ENCODE results near the gene PLIN4. TPM values are rescaled to one million over a fixed set of nuclear protein-coding genes. Genes with fewer than 3 reads are reported as not detected.

Gene PLIN4
- total RNA-seq, 1 donor: under 0.01 TPM

- Histone ChIP-seq H2AFZ (ENCODE audit: low read length) (no peak overlapping the region), H3K4me1 (ENCODE audit: insufficient read depth, low read length) (no peaks in the 10 kb centered on the region), H3K27me3 (ENCODE audit: insufficient read depth, low read length) (no peaks in the 10 kb centered on the region), H3K27ac (ENCODE audit: low read depth, low read length) (no peak overlapping the region), H3K9me3 (ENCODE audit: low read depth, low read length) (no peaks in the 10 kb centered on the region), H3K79me2 (ENCODE audit: insufficient read depth, low read length) (no peaks in the 10 kb centered on the region), H4K20me1 (ENCODE audit: insufficient read depth, low read length) (no peaks in the 10 kb centered on the region), H3K4me3 (ENCODE audit: insufficient read depth, low read length) (no peak overlapping the region), H3K4me2 (ENCODE audit: insufficient read depth, low read length) (no peak overlapping the region), H3K36me3 (ENCODE audit: insufficient read depth, low read length) (peaks cover 30% of the 10 kb centered on the region)
- DNase-seq (ENCODE audit: insufficient read length, low spot score, missing footprints): no peak
- TF ChIP-seq, protein P1, sequence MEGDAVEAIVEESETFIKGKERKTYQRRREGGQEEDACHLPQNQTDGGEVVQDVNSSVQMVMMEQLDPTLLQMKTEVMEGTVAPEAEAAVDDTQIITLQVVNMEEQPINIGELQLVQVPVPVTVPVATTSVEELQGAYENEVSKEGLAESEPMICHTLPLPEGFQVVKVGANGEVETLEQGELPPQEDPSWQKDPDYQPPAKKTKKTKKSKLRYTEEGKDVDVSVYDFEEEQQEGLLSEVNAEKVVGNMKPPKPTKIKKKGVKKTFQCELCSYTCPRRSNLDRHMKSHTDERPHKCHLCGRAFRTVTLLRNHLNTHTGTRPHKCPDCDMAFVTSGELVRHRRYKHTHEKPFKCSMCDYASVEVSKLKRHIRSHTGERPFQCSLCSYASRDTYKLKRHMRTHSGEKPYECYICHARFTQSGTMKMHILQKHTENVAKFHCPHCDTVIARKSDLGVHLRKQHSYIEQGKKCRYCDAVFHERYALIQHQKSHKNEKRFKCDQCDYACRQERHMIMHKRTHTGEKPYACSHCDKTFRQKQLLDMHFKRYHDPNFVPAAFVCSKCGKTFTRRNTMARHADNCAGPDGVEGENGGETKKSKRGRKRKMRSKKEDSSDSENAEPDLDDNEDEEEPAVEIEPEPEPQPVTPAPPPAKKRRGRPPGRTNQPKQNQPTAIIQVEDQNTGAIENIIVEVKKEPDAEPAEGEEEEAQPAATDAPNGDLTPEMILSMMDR (IDR thresholded peaks at IDR 0.05; ENCODE audit: extremely low read depth, low read depth, low read length): no peak
Observed at GRCh38 chr19:4498694-4499093, 19.6 kb downstream of the PLIN4 start.

DNA sequence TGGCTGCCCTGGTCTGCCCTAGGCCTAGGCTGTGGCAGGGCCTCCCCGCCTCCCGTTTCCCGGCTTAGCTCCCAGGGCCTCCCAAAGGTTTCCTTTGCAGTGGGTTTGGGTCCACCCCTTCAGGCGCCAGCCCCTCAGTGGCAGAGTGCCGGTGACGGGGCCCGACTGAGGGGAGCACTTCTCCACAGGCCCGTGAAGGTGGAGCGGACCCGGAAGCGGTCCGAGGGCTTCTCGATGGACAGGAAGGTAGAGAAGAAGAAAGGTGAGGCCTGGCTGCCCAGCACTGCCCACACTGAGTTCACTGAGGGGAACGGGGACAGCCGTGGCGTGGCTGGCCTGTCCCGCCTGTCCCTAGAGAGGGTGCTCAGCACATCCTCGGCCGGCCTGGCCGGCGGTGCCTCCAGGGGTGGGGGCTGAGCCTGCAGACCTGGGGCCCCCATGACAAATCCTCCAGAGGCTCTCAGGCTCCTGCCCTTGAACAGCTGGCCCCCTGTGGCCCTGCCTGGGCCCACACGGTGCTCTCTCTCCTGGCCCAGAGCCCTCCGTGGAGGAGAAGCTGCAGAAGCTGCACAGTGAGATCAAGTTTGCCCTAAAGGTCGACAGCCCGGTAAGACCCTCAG is 20.4 kb downstream of the PLIN4 start:
- Histone ChIP-seq H3K4me2 (ENCODE audit: insufficient read depth, low read length) (no peak overlapping the region), H3K79me2 (ENCODE audit: insufficient read depth, low read length) (no peaks in the 10 kb centered on the region), H4K20me1 (ENCODE audit: insufficient read depth, low read length) (no peaks in the 10 kb centered on the region), H3K4me1 (ENCODE audit: insufficient read depth, low read length) (no peaks in the 10 kb centered on the region), H2AFZ (ENCODE audit: low read length) (no peak overlapping the region), H3K4me3 (ENCODE audit: insufficient read depth, low read length) (no peak overlapping the region), H3K27me3 (ENCODE audit: insufficient read depth, low read length) (no peaks in the 10 kb centered on the region), H3K9me3 (ENCODE audit: low read depth, low read length) (no peaks in the 10 kb centered on the region), H3K27ac (ENCODE audit: low read depth, low read length) (no peak overlapping the region), H3K36me3 (ENCODE audit: insufficient read depth, low read length) (peaks cover 31% of the 10 kb centered on the region)
- TF ChIP-seq, protein P1 (IDR thresholded peaks at IDR 0.05; ENCODE audit: extremely low read depth, low read depth, low read length): no peak
- DNase-seq (ENCODE audit: insufficient read length, low spot score, missing footprints): peak; percentile 67

DNA sequence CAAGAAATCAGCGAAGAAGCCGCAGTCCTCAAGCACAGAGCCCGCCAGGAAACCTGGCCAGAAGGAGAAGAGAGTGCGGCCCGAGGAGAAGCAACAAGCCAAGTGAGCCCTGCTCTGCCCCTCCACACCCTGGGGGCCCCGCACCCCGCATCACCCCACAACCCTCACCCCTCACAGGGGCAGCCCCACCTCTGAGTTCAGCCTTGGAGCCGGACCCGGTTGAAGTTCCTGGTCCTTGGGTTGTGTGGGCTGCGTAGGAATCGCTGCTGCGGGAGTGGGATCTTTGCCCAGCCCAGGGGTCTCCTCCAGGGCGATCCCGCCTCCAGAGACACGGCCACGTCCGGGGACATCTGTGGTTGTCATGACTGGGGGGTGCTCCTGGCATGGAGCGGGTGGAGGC is 22.0 kb downstream of the PLIN4 start:
- no peak overlapping the region for H3K4me2 ChIP-seq (ENCODE audit: insufficient read depth, low read length)
- no peak overlapping the region for H3K27ac ChIP-seq (ENCODE audit: low read depth, low read length)
- peaks cover 42% of the 10 kb centered on the region for H3K36me3 ChIP-seq (ENCODE audit: insufficient read depth, low read length)
- TF ChIP-seq, protein P1 (IDR thresholded peaks at IDR 0.05; ENCODE audit: extremely low read depth, low read depth, low read length): no peak
- H3K4me1 ChIP-seq (ENCODE audit: insufficient read depth, low read length): no peaks in the 10 kb centered on the region
- no peak overlapping the region for H3K4me3 ChIP-seq (ENCODE audit: insufficient read depth, low read length)
- H4K20me1 ChIP-seq (ENCODE audit: insufficient read depth, low read length): peaks cover 3% of the 10 kb centered on the region
- H3K79me2 ChIP-seq (ENCODE audit: insufficient read depth, low read length): no peaks in the 10 kb centered on the region
- H3K9me3 ChIP-seq (ENCODE audit: low read depth, low read length): no peaks in the 10 kb centered on the region
- peak; percentile 64 for DNase-seq (ENCODE audit: insufficient read length, low spot score, missing footprints)
- no peaks in the 10 kb centered on the region for H3K27me3 ChIP-seq (ENCODE audit: insufficient read depth, low read length)
- H2AFZ ChIP-seq (ENCODE audit: low read length): no peak overlapping the region

- H3K27ac ChIP-seq (ENCODE audit: low read depth, low read length): no peak overlapping the region
- H3K9me3 ChIP-seq (ENCODE audit: low read depth, low read length): no peaks in the 10 kb centered on the region
- TF ChIP-seq, protein P1 (IDR thresholded peaks at IDR 0.05; ENCODE audit: extremely low read depth, low read depth, low read length): no peak
- no peak overlapping the region for H3K4me2 ChIP-seq (ENCODE audit: insufficient read depth, low read length)
- H3K36me3 ChIP-seq (ENCODE audit: insufficient read depth, low read length): peaks cover 46% of the 10 kb centered on the region
- no peak overlapping the region for H3K4me3 ChIP-seq (ENCODE audit: insufficient read depth, low read length)
- peaks cover 4% of the 10 kb centered on the region for H4K20me1 ChIP-seq (ENCODE audit: insufficient read depth, low read length)
- H2AFZ ChIP-seq (ENCODE audit: low read length): no peak overlapping the region
- peak; percentile 84 for DNase-seq (ENCODE audit: insufficient read length, low spot score, missing footprints)
- H3K79me2 ChIP-seq (ENCODE audit: insufficient read depth, low read length): no peaks in the 10 kb centered on the region
- H3K4me1 ChIP-seq (ENCODE audit: insufficient read depth, low read length): no peaks in the 10 kb centered on the region
- H3K27me3 ChIP-seq (ENCODE audit: insufficient read depth, low read length): no peaks in the 10 kb centered on the region
Observed at GRCh38 chr19:4495471-4495870, 22.8 kb downstream of the PLIN4 start.

Data from osteoblast (primary cell).